ENCODE results near the gene EMC1.

The EMC1 gene

GRCh38 chr1:19204446-19205266 is 46.7 kb downstream of the EMC1 start:
- Histone ChIP-seq H3K36me3 (ENCODE audit: insufficient read depth, low read length) (peaks cover 16% of the 10 kb centered on the region), H2AFZ (ENCODE audit: low read depth, low read length) (no peak overlapping the region), H3K4me3 (ENCODE audit: low read length) (no peak overlapping the region), H3K27me3 (ENCODE audit: insufficient read depth, low read length) (no peaks in the 10 kb centered on the region), H3K4me1 (ENCODE audit: insufficient read depth, low read length) (peaks cover 18% of the 10 kb centered on the region), H3K9me3 (ENCODE audit: low read length) (no peaks in the 10 kb centered on the region)

GRCh38 chr1:19203440-19203839 is 47.9 kb downstream of the EMC1 start:
- peaks cover 28% of the 10 kb centered on the region for H3K36me3 ChIP-seq (ENCODE audit: insufficient read depth, low read length)
- H3K4me3 ChIP-seq (ENCODE audit: low read length): no peak overlapping the region
- H3K4me1 ChIP-seq (ENCODE audit: insufficient read depth, low read length): peaks cover 11% of the 10 kb centered on the region
- no peaks in the 10 kb centered on the region for H3K27me3 ChIP-seq (ENCODE audit: insufficient read depth, low read length)
- no peaks in the 10 kb centered on the region for H3K9me3 ChIP-seq (ENCODE audit: low read length)
- no peak overlapping the region for H2AFZ ChIP-seq (ENCODE audit: low read depth, low read length)

GRCh38 chr1:19202396-19202795 is 48.9 kb downstream of the EMC1 start:
- H3K9me3 ChIP-seq (ENCODE audit: low read length): no peaks in the 10 kb centered on the region
- H3K4me1 ChIP-seq (ENCODE audit: insufficient read depth, low read length): peaks cover 11% of the 10 kb centered on the region
- H3K36me3 ChIP-seq (ENCODE audit: insufficient read depth, low read length): peaks cover 38% of the 10 kb centered on the region
- H2AFZ ChIP-seq (ENCODE audit: low read depth, low read length): no peak overlapping the region
- no peaks in the 10 kb centered on the region for H3K27me3 ChIP-seq (ENCODE audit: insufficient read depth, low read length)
- H3K4me3 ChIP-seq (ENCODE audit: low read length): no peak overlapping the region

GRCh38 chr1:19199969-19200604 is 51.2 kb downstream of the EMC1 start:
- H2AFZ ChIP-seq (ENCODE audit: low read depth, low read length): no peak overlapping the region
- H3K36me3 ChIP-seq (ENCODE audit: insufficient read depth, low read length): peaks cover 60% of the 10 kb centered on the region
- H3K4me1 ChIP-seq (ENCODE audit: insufficient read depth, low read length): peaks cover 1% of the 10 kb centered on the region
- H3K4me3 ChIP-seq (ENCODE audit: low read length): no peak overlapping the region
- no peaks in the 10 kb centered on the region for H3K9me3 ChIP-seq (ENCODE audit: low read length)
- no peaks in the 10 kb centered on the region for H3K27me3 ChIP-seq (ENCODE audit: insufficient read depth, low read length)

GRCh38 chr1:19199329-19199968 is 51.9 kb downstream of the EMC1 start:
- H3K36me3 ChIP-seq (ENCODE audit: insufficient read depth, low read length): peaks cover 60% of the 10 kb centered on the region
- H3K27me3 ChIP-seq (ENCODE audit: insufficient read depth, low read length): no peaks in the 10 kb centered on the region
- H3K4me3 ChIP-seq (ENCODE audit: low read length): no peak overlapping the region
- no peaks in the 10 kb centered on the region for H3K9me3 ChIP-seq (ENCODE audit: low read length)
- H3K4me1 ChIP-seq (ENCODE audit: insufficient read depth, low read length): no peaks in the 10 kb centered on the region
- H2AFZ ChIP-seq (ENCODE audit: low read depth, low read length): no peak overlapping the region

GRCh38 chr1:19198820-19199219 is 52.5 kb downstream of the EMC1 start:
- Histone ChIP-seq H3K9me3 (ENCODE audit: low read length) (no peaks in the 10 kb centered on the region), H3K4me3 (ENCODE audit: low read length) (no peak overlapping the region), H3K36me3 (ENCODE audit: insufficient read depth, low read length) (peaks cover 65% of the 10 kb centered on the region), H2AFZ (ENCODE audit: low read depth, low read length) (no peak overlapping the region), H3K27me3 (ENCODE audit: insufficient read depth, low read length) (no peaks in the 10 kb centered on the region), H3K4me1 (ENCODE audit: insufficient read depth, low read length) (no peaks in the 10 kb centered on the region)

DNA sequence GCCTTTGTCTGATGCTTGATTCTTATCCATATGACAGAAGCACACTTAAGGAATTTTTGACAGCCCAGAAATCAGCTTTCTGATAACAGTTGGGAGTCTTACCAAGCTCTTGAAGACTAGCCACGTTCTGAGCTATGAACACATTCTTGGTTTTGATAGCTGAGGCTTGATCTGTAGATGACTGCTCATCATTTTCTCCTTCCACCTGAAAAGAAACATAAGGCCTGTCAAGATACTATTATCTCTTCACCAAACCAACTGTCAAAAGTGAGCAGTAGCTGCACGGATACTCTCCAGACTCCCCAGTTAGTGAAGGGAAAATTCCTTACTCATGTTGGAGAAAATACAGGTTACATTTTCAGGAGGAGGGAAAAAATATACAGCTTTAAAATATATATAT is 53.5 kb downstream of the EMC1 start:
- H3K36me3 ChIP-seq (ENCODE audit: insufficient read depth, low read length): peaks cover 74% of the 10 kb centered on the region

DNA sequence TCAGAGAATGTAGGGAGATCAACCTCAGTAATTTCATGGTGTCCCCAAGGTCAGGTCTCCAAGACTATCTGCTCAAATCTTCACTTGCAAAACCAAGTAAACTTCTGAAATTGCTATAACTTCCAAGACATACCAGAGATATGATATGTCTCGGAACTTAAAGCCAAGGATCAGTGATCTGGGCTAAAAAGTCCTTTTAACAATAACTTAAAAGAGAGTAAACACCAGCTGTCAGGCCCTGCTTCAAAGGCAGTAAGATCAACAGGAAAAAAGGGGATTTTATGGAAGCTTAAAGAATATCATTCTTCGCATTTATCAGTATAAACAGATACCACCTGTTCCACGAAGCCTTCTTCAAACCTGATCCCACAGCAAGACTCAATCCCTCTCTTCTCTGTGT is 55.0 kb downstream of the EMC1 start:
- peaks cover 81% of the 10 kb centered on the region for H3K36me3 ChIP-seq (ENCODE audit: insufficient read depth, low read length)
- no peak overlapping the region for H2AFZ ChIP-seq (ENCODE audit: low read depth, low read length)
- H3K4me3 ChIP-seq (ENCODE audit: low read length): no peak overlapping the region
- no peaks in the 10 kb centered on the region for H3K27me3 ChIP-seq (ENCODE audit: insufficient read depth, low read length)
- H3K9me3 ChIP-seq (ENCODE audit: low read length): no peaks in the 10 kb centered on the region
- H3K4me1 ChIP-seq (ENCODE audit: insufficient read depth, low read length): no peaks in the 10 kb centered on the region

More for the DNA sequence above, 53.5 kb downstream of the EMC1 start:
- no peaks in the 10 kb centered on the region for H3K9me3 ChIP-seq (ENCODE audit: low read length)
- no peaks in the 10 kb centered on the region for H3K27me3 ChIP-seq (ENCODE audit: insufficient read depth, low read length)
- no peak overlapping the region for H3K4me3 ChIP-seq (ENCODE audit: low read length)
- no peak overlapping the region for H2AFZ ChIP-seq (ENCODE audit: low read depth, low read length)
- H3K4me1 ChIP-seq (ENCODE audit: insufficient read depth, low read length): no peaks in the 10 kb centered on the region

GRCh38 chr1:19193004-19193403 is 58.3 kb downstream of the EMC1 start:
- Histone ChIP-seq H3K4me3 (ENCODE audit: low read length) (no peak overlapping the region), H3K9me3 (ENCODE audit: low read length) (no peaks in the 10 kb centered on the region), H3K27me3 (ENCODE audit: insufficient read depth, low read length) (no peaks in the 10 kb centered on the region), H2AFZ (ENCODE audit: low read depth, low read length) (no peak overlapping the region), H3K36me3 (ENCODE audit: insufficient read depth, low read length) (peaks cover 80% of the 10 kb centered on the region), H3K4me1 (ENCODE audit: insufficient read depth, low read length) (no peaks in the 10 kb centered on the region)

DNA sequence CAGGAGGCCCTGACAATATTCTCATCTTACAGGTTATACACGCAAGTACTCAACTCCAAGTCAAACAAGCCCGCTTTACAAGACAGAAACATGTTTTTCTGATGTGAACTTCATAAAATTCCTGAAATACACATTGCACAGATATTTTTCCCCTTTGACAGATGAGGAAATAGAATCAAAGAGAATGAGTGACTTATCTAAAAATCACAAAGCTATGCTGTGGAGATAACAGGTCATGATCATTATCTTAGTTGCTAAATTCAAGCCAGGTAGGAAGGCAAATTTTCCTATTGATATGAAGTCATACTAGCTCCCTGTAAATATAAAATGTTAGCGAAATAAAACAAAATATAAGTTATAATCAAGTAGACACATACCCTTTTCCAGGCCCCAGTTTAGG is 59.5 kb downstream of the EMC1 start:
- H2AFZ ChIP-seq (ENCODE audit: low read depth, low read length): no peak overlapping the region
- H3K4me1 ChIP-seq (ENCODE audit: insufficient read depth, low read length): no peaks in the 10 kb centered on the region
- H3K4me3 ChIP-seq (ENCODE audit: low read length): no peak overlapping the region
- H3K27me3 ChIP-seq (ENCODE audit: insufficient read depth, low read length): no peaks in the 10 kb centered on the region
- no peaks in the 10 kb centered on the region for H3K9me3 ChIP-seq (ENCODE audit: low read length)
- H3K36me3 ChIP-seq (ENCODE audit: insufficient read depth, low read length): peaks cover 76% of the 10 kb centered on the region

GRCh38 chr1:19190468-19190867 is 60.9 kb downstream of the EMC1 start:
- no peaks in the 10 kb centered on the region for H3K4me1 ChIP-seq (ENCODE audit: insufficient read depth, low read length)
- no peaks in the 10 kb centered on the region for H3K27me3 ChIP-seq (ENCODE audit: insufficient read depth, low read length)
- H3K9me3 ChIP-seq (ENCODE audit: low read length): no peaks in the 10 kb centered on the region
- peaks cover 73% of the 10 kb centered on the region for H3K36me3 ChIP-seq (ENCODE audit: insufficient read depth, low read length)
- H3K4me3 ChIP-seq (ENCODE audit: low read length): no peak overlapping the region
- no peak overlapping the region for H2AFZ ChIP-seq (ENCODE audit: low read depth, low read length)

- H2AFZ ChIP-seq (ENCODE audit: low read depth, low read length): no peak overlapping the region
- no peak overlapping the region for H3K4me3 ChIP-seq (ENCODE audit: low read length)
- no peaks in the 10 kb centered on the region for H3K9me3 ChIP-seq (ENCODE audit: low read length)
- peaks cover 81% of the 10 kb centered on the region for H3K36me3 ChIP-seq (ENCODE audit: insufficient read depth, low read length)
- no peaks in the 10 kb centered on the region for H3K27me3 ChIP-seq (ENCODE audit: insufficient read depth, low read length)
- H3K4me1 ChIP-seq (ENCODE audit: insufficient read depth, low read length): no peaks in the 10 kb centered on the region
Observed at GRCh38 chr1:19189270-19189669, 62.1 kb downstream of the EMC1 start.

DNA sequence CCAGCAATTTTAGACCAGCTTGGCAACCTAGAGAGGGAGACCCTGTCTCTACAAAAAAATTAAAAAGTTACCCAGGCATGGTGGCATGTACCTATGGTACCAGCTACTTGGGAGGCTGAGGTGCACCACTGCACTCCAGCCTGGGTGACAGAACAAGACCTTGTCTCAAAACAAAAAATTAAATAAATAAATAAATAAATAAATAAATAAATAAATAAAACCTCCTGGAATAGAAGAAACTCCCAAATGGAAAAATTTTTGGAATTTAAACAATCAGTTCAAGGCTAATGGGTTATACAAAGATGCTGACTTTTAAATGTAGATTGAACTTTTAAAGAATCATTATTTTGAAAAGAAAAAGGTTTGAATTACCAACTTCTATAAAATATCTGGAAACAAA is 63.5 kb downstream of the EMC1 start:
- H3K27me3 ChIP-seq (ENCODE audit: insufficient read depth, low read length): no peaks in the 10 kb centered on the region
- no peak overlapping the region for H3K4me3 ChIP-seq (ENCODE audit: low read length)
- H2AFZ ChIP-seq (ENCODE audit: low read depth, low read length): no peak overlapping the region
- peaks cover 80% of the 10 kb centered on the region for H3K36me3 ChIP-seq (ENCODE audit: insufficient read depth, low read length)
- no peaks in the 10 kb centered on the region for H3K4me1 ChIP-seq (ENCODE audit: insufficient read depth, low read length)
- no peaks in the 10 kb centered on the region for H3K9me3 ChIP-seq (ENCODE audit: low read length)
